ENCODE results near the gene RPL32. TPM values are rescaled to one million over a fixed set of nuclear protein-coding genes. Genes with fewer than 3 reads are reported as not detected.
A peak's percentile ranks its signal among the peaks of the same experiment; 100 is the strongest.

The RPL32 gene
- total and polyA plus RNA-seq, 4 donors, result 1,163 to 3,171 (median 1,500) TPM

DNA sequence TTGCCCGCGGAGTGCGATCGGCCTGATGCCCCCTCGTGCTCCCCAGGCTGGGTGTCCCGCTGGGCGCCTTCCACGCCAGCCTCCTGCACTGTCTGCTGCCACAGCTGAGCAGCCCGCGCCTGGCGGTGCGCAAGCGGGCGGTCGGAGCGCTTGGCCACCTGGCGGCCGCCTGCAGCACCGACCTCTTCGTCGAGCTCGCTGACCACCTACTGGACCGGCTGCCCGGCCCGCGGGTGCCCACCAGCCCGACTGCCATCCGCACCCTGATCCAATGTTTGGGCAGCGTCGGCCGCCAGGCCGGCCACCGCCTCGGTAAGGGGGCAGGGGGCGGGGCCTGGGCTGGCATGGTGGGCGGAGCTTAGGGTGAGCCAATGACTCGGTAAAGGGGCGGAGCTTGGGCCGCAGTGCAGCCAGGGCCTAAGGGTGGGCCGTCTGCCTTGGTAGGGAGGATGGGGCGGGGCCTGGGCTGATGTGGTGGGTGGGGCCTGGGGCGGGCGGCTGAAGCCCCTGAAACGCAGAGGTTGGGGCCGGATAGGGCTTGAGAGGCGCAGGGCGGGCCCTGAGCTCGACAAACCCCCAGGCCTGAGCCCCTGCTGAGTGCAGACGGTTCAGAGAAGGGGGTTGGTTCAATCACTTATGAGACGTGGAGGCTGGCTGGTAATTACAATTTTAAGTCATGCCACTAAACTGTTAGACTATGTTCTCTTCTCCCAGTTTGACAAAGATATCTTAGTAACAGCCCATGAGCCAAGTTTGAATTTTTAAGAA is 31.2 kb downstream of the RPL32 start:
- H3K9ac ChIP-seq (ENCODE audit: insufficient read depth in 1 of 2, low read length in 2 of 2), result peak overlapping the region in 1 of 2 donors; percentile 60
- H3K36me3 ChIP-seq (ENCODE audit: control insufficient read depth in 4 of 4, insufficient read depth in 4 of 4, low read length in 4 of 4), result peaks cover 0 to 3% (median under 1%) of the 10 kb centered on the region in 4 donors
- H3K4me3 ChIP-seq, result peak overlapping the region; percentile 48
- peak; percentile 97 for DNase-seq
- no peaks in the 10 kb centered on the region for H3K27me3 ChIP-seq (ENCODE audit: control insufficient read depth in 3 of 3, insufficient read depth in 3 of 3, low read length in 2 of 3)
- peaks cover 0 to 21% (median 0%) of the 10 kb centered on the region in 5 donors for H3K4me1 ChIP-seq (ENCODE audit: control insufficient read depth in 5 of 5, insufficient read depth in 5 of 5, low read length in 5 of 5)
- WGBS, 2 donors, result 1% methylated on average over 47 to 50 of the region's 50 CpGs
- TF ChIP-seq, protein P1, sequence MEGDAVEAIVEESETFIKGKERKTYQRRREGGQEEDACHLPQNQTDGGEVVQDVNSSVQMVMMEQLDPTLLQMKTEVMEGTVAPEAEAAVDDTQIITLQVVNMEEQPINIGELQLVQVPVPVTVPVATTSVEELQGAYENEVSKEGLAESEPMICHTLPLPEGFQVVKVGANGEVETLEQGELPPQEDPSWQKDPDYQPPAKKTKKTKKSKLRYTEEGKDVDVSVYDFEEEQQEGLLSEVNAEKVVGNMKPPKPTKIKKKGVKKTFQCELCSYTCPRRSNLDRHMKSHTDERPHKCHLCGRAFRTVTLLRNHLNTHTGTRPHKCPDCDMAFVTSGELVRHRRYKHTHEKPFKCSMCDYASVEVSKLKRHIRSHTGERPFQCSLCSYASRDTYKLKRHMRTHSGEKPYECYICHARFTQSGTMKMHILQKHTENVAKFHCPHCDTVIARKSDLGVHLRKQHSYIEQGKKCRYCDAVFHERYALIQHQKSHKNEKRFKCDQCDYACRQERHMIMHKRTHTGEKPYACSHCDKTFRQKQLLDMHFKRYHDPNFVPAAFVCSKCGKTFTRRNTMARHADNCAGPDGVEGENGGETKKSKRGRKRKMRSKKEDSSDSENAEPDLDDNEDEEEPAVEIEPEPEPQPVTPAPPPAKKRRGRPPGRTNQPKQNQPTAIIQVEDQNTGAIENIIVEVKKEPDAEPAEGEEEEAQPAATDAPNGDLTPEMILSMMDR (IDR thresholded peaks at IDR 0.05; ENCODE audit: control extremely low read depth, extremely low read depth), result peak; percentile 33
- peak overlapping the region; percentile 15 to 79 for H3K27ac ChIP-seq (ENCODE audit: low read depth in 1 of 2, low read length in 1 of 2)
- H3K9me3 ChIP-seq (ENCODE audit: control insufficient read depth in 4 of 4, insufficient read depth in 3 of 4, low read length in 3 of 4), result no peaks in the 10 kb centered on the region
- ATAC-seq (ENCODE audit: insufficient read depth, low FRiP score), result peak; percentile 99

DNA sequence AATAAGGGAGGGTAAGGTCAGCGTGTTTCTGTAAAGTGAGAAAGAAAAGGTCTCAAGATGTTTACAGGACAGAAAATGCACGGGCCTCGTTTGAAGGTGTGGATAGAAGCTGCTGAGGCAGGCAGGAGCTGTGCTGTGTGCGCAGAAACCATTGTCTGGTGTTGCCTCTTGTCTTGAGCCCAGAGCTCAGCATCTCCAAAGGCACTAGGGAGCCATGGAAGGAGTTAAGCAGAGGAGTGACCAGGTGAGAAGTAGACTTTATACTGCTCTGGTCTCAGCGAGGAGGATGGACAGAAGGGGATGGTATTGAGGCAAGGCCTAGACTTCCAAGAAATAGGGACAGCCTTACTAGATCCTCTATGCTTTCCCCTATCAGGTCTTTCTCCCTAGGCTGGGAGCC is 31.9 kb downstream of the RPL32 start:
- Histone ChIP-seq H3K4me1 (ENCODE audit: control insufficient read depth in 5 of 5, insufficient read depth in 5 of 5, low read length in 5 of 5) (peaks cover 0 to 21% (median 0%) of the 10 kb centered on the region in 5 donors), H3K4me3 (no peak overlapping the region), H3K9ac (ENCODE audit: insufficient read depth in 1 of 2, low read length in 2 of 2) (peak overlapping the region in 1 of 2 donors; percentile 1), H3K9me3 (ENCODE audit: control insufficient read depth in 4 of 4, insufficient read depth in 3 of 4, low read length in 3 of 4) (no peaks in the 10 kb centered on the region), H3K27me3 (ENCODE audit: control insufficient read depth in 3 of 3, insufficient read depth in 3 of 3, low read length in 2 of 3) (no peaks in the 10 kb centered on the region), H3K27ac (ENCODE audit: low read depth in 1 of 2, low read length in 1 of 2) (peak overlapping the region in 1 of 2 donors; percentile 79), H3K36me3 (ENCODE audit: control insufficient read depth in 4 of 4, insufficient read depth in 4 of 4, low read length in 4 of 4) (peaks cover under 1 to 6% (median 1%) of the 10 kb centered on the region in 4 donors)
- TF ChIP-seq, protein P1 (IDR thresholded peaks at IDR 0.05; ENCODE audit: control extremely low read depth, extremely low read depth), result no peak
- DNase-seq (no peak), ATAC-seq (ENCODE audit: insufficient read depth, low FRiP score) (no peak)
- 94 to 96% methylated on average over 5 of the region's 5 CpGs for WGBS, 2 donors

DNA sequence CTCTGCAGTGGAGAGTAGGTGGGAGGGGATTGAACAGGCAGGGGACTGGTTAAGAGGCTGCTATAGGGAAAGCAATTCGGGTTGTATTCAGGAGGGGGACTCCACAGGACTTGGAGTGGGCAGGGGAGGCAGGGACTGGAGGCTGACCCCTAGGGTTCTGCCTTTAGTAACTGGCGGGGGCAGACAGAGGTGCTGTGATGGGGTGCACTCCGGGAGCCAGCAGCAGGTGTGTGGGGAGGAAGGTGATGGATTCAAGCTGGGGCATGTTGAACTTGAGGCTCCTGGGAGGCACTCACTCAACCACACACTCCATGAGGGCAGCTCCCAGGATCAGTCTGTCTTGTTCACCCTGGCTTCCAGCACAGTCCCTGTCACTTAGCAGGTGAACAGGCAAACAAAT is 32.4 kb downstream of the RPL32 start:
- Histone ChIP-seq H3K4me3 (no peak overlapping the region), H3K9ac (ENCODE audit: insufficient read depth in 1 of 2, low read length in 2 of 2) (no peak overlapping the region), H3K27ac (ENCODE audit: low read depth in 1 of 2, low read length in 1 of 2) (no peak overlapping the region), H3K27me3 (ENCODE audit: control insufficient read depth in 3 of 3, insufficient read depth in 3 of 3, low read length in 2 of 3) (no peaks in the 10 kb centered on the region), H3K36me3 (ENCODE audit: control insufficient read depth in 4 of 4, insufficient read depth in 4 of 4, low read length in 4 of 4) (peaks cover 2 to 7% (median 2%) of the 10 kb centered on the region in 4 donors), H3K9me3 (ENCODE audit: control insufficient read depth in 4 of 4, insufficient read depth in 3 of 4, low read length in 3 of 4) (no peaks in the 10 kb centered on the region), H3K4me1 (ENCODE audit: control insufficient read depth in 5 of 5, insufficient read depth in 5 of 5, low read length in 5 of 5) (peaks cover 0 to 21% (median 0%) of the 10 kb centered on the region in 5 donors)
- WGBS, 2 donors, result 94 to 95% methylated on average over 3 of the region's 3 CpGs
- DNase-seq (no peak), ATAC-seq (ENCODE audit: insufficient read depth, low FRiP score) (no peak)
- TF ChIP-seq, protein P1 (IDR thresholded peaks at IDR 0.05; ENCODE audit: control extremely low read depth, extremely low read depth), result no peak

Measured in lung (tissue), 12 donors.